Measurements from ENCODE around the gene KRTAP3-2.

KRTAP3-2 gene

GRCh38 chr17:41010441-41010840, 10.7 kb upstream of the KRTAP3-2 start:
- DNase-seq (ENCODE audit: low read depth in 1 of 2, low spot score in 1 of 2): no peak

DNA sequence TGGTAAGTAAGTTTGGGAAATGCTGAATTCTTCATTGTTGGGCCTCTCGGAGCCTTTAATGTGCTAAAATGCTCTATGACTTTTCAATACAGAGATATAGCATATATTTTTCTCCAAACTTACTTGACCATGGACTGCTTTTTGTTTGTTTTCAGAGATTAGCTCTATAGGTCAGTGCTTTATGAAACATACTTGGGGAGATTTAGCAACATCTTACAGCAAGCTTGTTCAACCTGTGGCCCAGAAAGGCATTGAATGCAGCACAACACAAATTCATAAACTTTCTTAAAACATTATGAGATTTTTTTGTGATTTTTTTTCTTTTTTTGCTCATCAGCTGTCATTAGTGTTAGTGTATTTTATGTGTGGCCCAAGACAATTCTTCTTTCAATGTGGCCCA, 10.2 kb upstream of the KRTAP3-2 start:
- no peak for DNase-seq (ENCODE audit: low read depth in 1 of 2, low spot score in 1 of 2)

GRCh38 chr17:41009301-41009760, 9.6 kb upstream of the KRTAP3-2 start:
- no peak for DNase-seq (ENCODE audit: low read depth in 1 of 2, low spot score in 1 of 2)

DNA sequence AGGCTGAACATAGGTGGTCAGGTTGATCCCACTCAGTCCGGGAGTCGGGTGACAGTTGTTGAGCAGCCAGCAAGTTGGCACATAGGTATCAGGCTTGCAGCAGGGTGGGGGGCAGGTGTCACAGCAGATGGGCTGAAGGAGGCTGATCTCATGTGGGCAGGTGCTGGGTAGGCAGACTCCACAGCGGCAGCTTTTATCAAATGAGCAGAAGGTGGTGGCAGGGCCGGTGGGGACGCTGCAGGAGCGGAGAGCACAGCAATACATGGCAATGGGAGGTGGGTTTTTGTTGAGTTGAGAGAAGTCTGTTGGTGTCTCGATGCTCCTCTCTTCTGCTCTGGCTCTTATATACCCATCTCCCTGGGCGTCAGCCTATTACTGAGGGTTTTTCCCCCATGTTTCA, 9.1 kb upstream of the KRTAP3-2 start, which contains the start of gene KRTAP3-1:
Gene KRTAP3-1, minus strand, starts transcription at position 318 of the 400 bp plus-strand sequence. Its CDS starts 54 bp downstream, at position 264.
- DNase-seq (ENCODE audit: low read depth in 1 of 2, low spot score in 1 of 2): no peak

DNA sequence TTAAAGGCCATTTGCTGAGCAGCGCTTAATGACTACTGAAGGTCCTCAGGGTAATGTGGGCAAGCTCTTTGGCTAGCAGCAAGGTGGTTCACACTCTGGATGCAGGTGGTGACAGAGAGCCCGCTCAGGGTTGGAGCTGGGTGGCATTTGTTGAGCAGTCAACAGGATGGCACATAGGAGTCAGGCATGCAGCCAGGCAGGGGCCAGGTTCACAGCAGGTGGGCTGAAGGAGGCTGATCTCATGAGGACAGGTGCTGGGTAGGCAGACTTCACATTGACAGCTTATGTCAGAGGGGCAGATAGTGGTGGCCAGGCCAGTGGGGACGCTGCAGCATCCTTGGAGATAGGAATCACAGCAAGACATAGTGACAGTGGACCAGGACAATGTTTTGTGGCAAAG, 4.7 kb upstream of the KRTAP3-2 start:
- no peak for DNase-seq (ENCODE audit: low read depth in 1 of 2, low spot score in 1 of 2)

DNA sequence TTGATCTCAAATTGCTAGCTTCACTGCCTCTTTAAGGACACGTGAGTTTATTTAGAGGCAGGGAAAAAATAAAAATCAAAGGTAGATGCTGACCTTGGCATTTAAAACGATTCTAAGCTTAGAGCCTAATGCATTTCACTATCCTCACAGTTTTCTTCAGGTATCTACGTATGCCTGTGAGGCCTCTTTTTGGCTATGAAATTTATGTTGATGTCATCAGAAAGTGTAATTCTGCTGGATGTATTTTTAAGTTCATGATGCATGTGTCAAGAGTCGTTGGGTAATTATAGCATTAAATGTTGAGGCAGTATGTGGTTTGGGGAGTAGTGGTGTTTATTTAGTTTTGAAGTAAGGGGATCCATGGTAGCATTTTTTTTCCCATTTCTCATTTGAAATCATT, 4.2 kb upstream of the KRTAP3-2 start:
- no peak for DNase-seq (ENCODE audit: low read depth in 1 of 2, low spot score in 1 of 2)

GRCh38 chr17:41002814-41003213, 3.1 kb upstream of the KRTAP3-2 start:
- DNase-seq (ENCODE audit: low read depth in 1 of 2, low spot score in 1 of 2): no peak

- DNase-seq (ENCODE audit: low read depth in 1 of 2, low spot score in 1 of 2): no peak
Measured at GRCh38 chr17:41001795-41002194, 2.1 kb upstream of the KRTAP3-2 start.

GRCh38 chr17:40997361-40997760, 2.3 kb downstream of the KRTAP3-2 start:
- no peak for DNase-seq (ENCODE audit: low read depth in 1 of 2, low spot score in 1 of 2)

- no peak for DNase-seq (ENCODE audit: low read depth in 1 of 2, low spot score in 1 of 2)
Measured at GRCh38 chr17:40996829-40997228, 2.9 kb downstream of the KRTAP3-2 start.

GRCh38 chr17:40995116-40995515, 4.6 kb downstream of the KRTAP3-2 start:
- no peak for DNase-seq (ENCODE audit: low read depth in 1 of 2, low spot score in 1 of 2)

DNA sequence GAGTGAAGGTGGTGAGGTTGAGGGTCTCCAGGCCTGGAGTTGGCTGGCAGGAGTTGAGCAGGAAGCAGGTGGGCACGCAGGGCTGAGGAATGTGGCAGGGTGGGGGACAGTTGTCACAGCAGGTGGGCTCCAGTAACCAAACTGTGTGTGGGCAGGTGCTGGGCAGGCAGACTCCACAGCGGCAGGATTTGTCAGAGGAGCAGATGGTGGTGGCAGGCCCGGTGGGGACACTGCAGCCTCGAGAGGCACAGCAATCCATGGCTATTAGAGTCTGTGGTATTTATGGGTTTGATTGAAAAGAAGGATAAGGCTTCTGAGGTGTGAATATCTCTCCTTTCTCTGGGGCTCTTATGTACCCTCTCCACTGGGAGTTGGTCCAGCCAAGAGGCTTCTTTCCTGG, 5.9 kb downstream of the KRTAP3-2 start, which contains the start of gene KRTAP3-3:
Gene KRTAP3-3, minus strand, starts transcription at position 326 of the 400 bp plus-strand sequence. Its CDS starts 67 bp downstream, at position 259.
- DNase-seq (ENCODE audit: low read depth in 1 of 2, low spot score in 1 of 2): no peak

GRCh38 chr17:40993084-40993483, 6.6 kb downstream of the KRTAP3-2 start:
- no peak for DNase-seq (ENCODE audit: low read depth in 1 of 2, low spot score in 1 of 2)

- DNase-seq (ENCODE audit: low read depth in 1 of 2, low spot score in 1 of 2): no peak
Measured at GRCh38 chr17:40992666-40993065, 7.0 kb downstream of the KRTAP3-2 start.

GRCh38 chr17:40986920-40987319, 12.8 kb downstream of the KRTAP3-2 start:
- DNase-seq (ENCODE audit: low read depth in 1 of 2, low spot score in 1 of 2): no peak

GRCh38 chr17:40984226-40984625, 15.5 kb downstream of the KRTAP3-2 start, which contains the start of gene KRT40:
KRT40 (minus strand) TSS chr17:40984326; CDS start chr17:40984273, 53 bp downstream.
- no peak for DNase-seq (ENCODE audit: low read depth in 1 of 2, low spot score in 1 of 2)

GRCh38 chr17:40981115-40981514, 18.6 kb downstream of the KRTAP3-2 start:
- no peak for DNase-seq (ENCODE audit: low read depth in 1 of 2, low spot score in 1 of 2)

GRCh38 chr17:40980596-40980995, 19.1 kb downstream of the KRTAP3-2 start:
- no peak for DNase-seq (ENCODE audit: low read depth in 1 of 2, low spot score in 1 of 2)

DNA sequence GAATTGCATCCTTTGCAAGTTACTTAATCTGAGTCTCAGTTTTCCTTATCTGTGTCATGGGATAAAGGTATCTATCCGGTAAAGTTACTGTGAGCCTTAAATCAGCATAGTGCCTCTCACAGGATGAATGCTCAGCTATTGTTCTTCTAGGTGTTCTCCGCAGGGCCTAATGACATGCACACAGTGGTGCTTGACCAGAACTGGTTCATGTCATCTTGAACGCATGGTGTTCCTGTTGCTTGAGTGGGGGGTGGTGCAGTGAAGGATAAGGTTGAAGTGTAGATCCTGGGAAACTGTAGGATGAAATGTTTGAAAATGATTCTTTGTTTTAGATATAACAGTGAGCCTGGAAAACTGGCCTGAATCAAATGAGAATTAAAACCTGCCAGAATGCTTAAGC, 19.6 kb downstream of the KRTAP3-2 start:
- DNase-seq (ENCODE audit: low read depth in 1 of 2, low spot score in 1 of 2): no peak

DNA sequence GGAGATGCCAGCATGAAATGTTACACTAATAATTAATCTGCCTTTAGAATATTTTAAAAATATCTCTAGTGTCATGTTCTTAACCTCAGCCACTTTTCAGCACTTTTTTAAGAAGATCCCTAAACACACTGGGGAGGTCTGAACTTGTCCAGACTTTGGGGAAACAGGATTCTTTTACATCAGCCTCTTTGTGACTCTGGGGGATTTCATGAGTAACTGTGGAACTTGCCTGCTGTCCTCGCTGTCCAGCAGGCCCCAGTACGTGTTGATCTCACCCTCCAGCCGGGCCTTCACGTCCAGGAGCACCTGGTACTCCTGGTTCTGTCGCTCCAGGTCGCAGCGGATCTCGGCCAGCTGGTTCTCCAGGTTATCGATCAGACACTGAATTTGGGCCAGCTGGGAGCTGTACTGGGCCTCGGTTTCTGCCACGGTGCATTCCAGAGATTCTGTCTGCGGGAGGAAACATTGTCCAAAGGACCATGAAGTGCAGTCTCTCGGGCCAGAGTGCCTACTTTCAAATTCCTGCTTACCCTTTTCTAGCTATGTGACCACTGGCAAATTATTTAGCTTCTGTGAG, 21.0 kb downstream of the KRTAP3-2 start:
- no peak for DNase-seq (ENCODE audit: low read depth in 1 of 2, low spot score in 1 of 2)

- no peak for DNase-seq (ENCODE audit: low read depth in 1 of 2, low spot score in 1 of 2)
Measured at GRCh38 chr17:40975516-40975915, 24.2 kb downstream of the KRTAP3-2 start.

- DNase-seq (ENCODE audit: low read depth in 1 of 2, low spot score in 1 of 2): no peak
Measured at GRCh38 chr17:40974366-40974765, 25.3 kb downstream of the KRTAP3-2 start.

DNA sequence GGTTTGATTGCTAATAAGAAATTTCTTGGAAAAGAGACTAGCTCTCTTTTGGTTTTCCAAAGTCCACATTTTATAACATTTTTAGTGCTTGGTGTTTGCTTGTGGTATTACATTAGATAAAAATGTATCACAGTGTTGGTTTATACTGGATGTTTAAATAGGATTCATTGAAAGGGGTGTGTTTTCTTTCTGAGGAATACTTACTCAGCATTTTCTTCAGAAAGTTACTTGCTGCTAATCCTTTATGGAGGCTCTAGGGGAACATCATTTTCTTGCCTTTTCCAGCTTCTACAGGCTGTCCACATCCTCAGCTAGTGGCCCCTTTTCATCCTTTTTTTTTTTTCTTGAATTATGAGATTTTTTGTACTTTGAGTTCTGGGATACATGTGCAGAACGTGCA, 32.1 kb downstream of the KRTAP3-2 start:
- DNase-seq (ENCODE audit: low read depth in 1 of 2, low spot score in 1 of 2): no peak

Measured in activated CD4-positive, alpha-beta T cell treated with anti-CD3 and anti-CD28 coated beads, Interleukin-2, amount 50 U/mL, for 24 hours (primary cell).